Neutrophil (primary cell): Measurements from ENCODE around the gene DYRK1A.
A peak's percentile ranks its signal among the peaks of the same experiment; 100 is the strongest.

Experiments
- H3K27ac ChIP-seq: fragments of 200-600 bp; sonication (generic); 2 replicates; pipeline ENCODE4 v1.5.1; 2016; ENCODE audit warnings: mild to moderate bottlenecking, moderate library complexity
- H3K27me3 ChIP-seq: fragments of 200-600 bp; sonication (generic); 2 replicates; pipeline ENCODE4 v1.6.0; 2016; ENCODE audit warnings: mild to moderate bottlenecking
- H3K36me3 ChIP-seq: fragments of 200-600 bp; sonication (generic); 2 replicates; pipeline ENCODE4 v1.5.1; 2017
- H3K4me1 ChIP-seq, 2 experiments: fragments of 200-600 bp in 1 of 2; sonication (generic) in 1 of 2; 1 replicate in 1 of 2; 2 replicates in 1 of 2; pipeline versions ENCODE4 v1.5.1 to v1.6.1; 2013 to 2016; ENCODE audit warnings: low read depth in 1 of 2, low read length in 1 of 2, mild to moderate bottlenecking in 1 of 2, moderate library complexity in 1 of 2; ENCODE audit not compliant: control insufficient read depth in 1 of 2, insufficient read depth in 1 of 2
- H3K4me3 ChIP-seq, 2 experiments: fragments of 200-600 bp in 1 of 2; sonication (generic) in 1 of 2; 1 replicate in 1 of 2; 2 replicates in 1 of 2; pipeline ENCODE4 v1.5.1; 2013 to 2016; ENCODE audit warnings: low read depth in 1 of 2, low read length in 1 of 2, mild to moderate bottlenecking in 1 of 2, moderate library complexity in 1 of 2
- H3K9me3 ChIP-seq: fragments of 200-600 bp; sonication (generic); 2 replicates; pipeline ENCODE4 v1.5.1; 2016
- CTCF ChIP-seq: fragments of 200-600 bp; sonication (generic); IDR thresholded peaks from 2 replicates; pipeline ENCODE4 v1.5.1; 2016; ENCODE audit warnings: antibody characterized with exemption

Gene DYRK1A

GRCh38 chr21:37422382-37422781, 55.8 kb downstream of the DYRK1A start:
- H3K4me1 ChIP-seq: peaks cover 0 to 2% of the 10 kb centered on the region in 2 experiments
- H3K9me3 ChIP-seq: no peaks in the 10 kb centered on the region
- H3K36me3 ChIP-seq: peaks cover 21% of the 10 kb centered on the region
- no peak for TF ChIP-seq CTCF
- no peak overlapping the region for H3K4me3 ChIP-seq
- no peak overlapping the region for H3K27ac ChIP-seq
- no peaks in the 10 kb centered on the region for H3K27me3 ChIP-seq

GRCh38 chr21:37423103-37423502, 56.5 kb downstream of the DYRK1A start:
- Histone ChIP-seq H3K4me1 (no peaks in the 10 kb centered on the region), H3K27ac (no peak overlapping the region), H3K9me3 (no peaks in the 10 kb centered on the region), H3K27me3 (no peaks in the 10 kb centered on the region), H3K4me3 (no peak overlapping the region), H3K36me3 (peaks cover 21% of the 10 kb centered on the region)
- no peak for TF ChIP-seq CTCF

- H3K9me3 ChIP-seq: no peaks in the 10 kb centered on the region
- TF ChIP-seq CTCF: no peak
- H3K36me3 ChIP-seq: peaks cover 21% of the 10 kb centered on the region
- H3K27me3 ChIP-seq: no peaks in the 10 kb centered on the region
- H3K4me1 ChIP-seq: no peaks in the 10 kb centered on the region
- H3K27ac ChIP-seq: no peak overlapping the region
- no peak overlapping the region for H3K4me3 ChIP-seq
Observed at GRCh38 chr21:37424396-37424795, 57.8 kb downstream of the DYRK1A start.

- Histone ChIP-seq H3K27me3 (no peaks in the 10 kb centered on the region), H3K27ac (no peak overlapping the region), H3K36me3 (peaks cover 21% of the 10 kb centered on the region), H3K4me3 (no peak overlapping the region), H3K4me1 (no peaks in the 10 kb centered on the region), H3K9me3 (no peaks in the 10 kb centered on the region)
- TF ChIP-seq CTCF: no peak
Observed at GRCh38 chr21:37425001-37425400, 58.4 kb downstream of the DYRK1A start.

GRCh38 chr21:37425684-37426083, 59.1 kb downstream of the DYRK1A start:
- Histone ChIP-seq H3K4me3 (no peak overlapping the region), H3K27ac (no peak overlapping the region), H3K36me3 (peaks cover 26% of the 10 kb centered on the region), H3K9me3 (no peaks in the 10 kb centered on the region), H3K27me3 (no peaks in the 10 kb centered on the region), H3K4me1 (no peaks in the 10 kb centered on the region)
- no peak for TF ChIP-seq CTCF

GRCh38 chr21:37427221-37427620, 60.6 kb downstream of the DYRK1A start:
- H3K27me3 ChIP-seq: no peaks in the 10 kb centered on the region
- H3K4me3 ChIP-seq: no peak overlapping the region
- TF ChIP-seq CTCF: no peak
- peaks cover 20% of the 10 kb centered on the region for H3K36me3 ChIP-seq
- H3K4me1 ChIP-seq: no peaks in the 10 kb centered on the region
- no peaks in the 10 kb centered on the region for H3K9me3 ChIP-seq
- H3K27ac ChIP-seq: peak overlapping the region; percentile 23
